Cardiac ventricle fibroblast (primary cell): ENCODE measurements around the gene KRT82. TPM values are rescaled to one million over a fixed set of nuclear protein-coding genes. Genes with fewer than 3 reads are reported as not detected.

ENCODE experiments used
- total RNA-seq: library from RNA; depleted of rRNA; stranded (reverse); fragments of >200 nt; gene quantifications from 2 replicates; pipeline ENCODE4 v1.2.3, GENCODE V29; 2015

KRT82 gene
- total RNA-seq: not detected in 2 replicates

DNA sequence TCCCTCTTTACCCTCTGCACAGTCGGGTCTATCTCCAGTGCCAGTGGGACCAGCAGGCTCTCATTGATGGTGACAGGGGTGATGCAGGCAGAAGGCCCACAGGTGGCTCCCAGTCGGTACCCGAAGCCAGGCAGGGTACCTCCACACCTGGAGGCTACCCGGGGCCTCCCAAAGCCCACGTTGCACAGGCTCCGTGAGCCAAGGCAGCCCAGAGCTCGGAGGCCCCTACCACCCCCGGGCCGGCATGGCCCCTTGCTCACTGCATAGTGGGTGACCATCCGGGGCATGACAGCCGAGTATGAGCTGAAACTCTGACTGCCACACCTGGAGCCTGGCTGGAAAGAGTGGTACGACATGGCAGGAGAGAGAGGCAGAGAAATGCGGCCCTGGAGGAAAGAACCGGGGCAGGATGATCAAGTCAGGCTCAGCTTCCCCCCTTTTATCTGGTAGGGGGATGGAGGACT, at the start of gene KRT82:
Gene KRT82, minus strand, starts transcription at position 414 of the 464 bp plus-strand sequence. Its CDS starts 58 bp downstream, at position 356.

GRCh38 chr12:52452101-52452500, 46.0 kb upstream of the KRT82 start, which contains the start of gene KRT6B:
KRT6B (minus strand) TSS chr12:52452146; CDS start chr12:52452078, 68 bp downstream.

DNA sequence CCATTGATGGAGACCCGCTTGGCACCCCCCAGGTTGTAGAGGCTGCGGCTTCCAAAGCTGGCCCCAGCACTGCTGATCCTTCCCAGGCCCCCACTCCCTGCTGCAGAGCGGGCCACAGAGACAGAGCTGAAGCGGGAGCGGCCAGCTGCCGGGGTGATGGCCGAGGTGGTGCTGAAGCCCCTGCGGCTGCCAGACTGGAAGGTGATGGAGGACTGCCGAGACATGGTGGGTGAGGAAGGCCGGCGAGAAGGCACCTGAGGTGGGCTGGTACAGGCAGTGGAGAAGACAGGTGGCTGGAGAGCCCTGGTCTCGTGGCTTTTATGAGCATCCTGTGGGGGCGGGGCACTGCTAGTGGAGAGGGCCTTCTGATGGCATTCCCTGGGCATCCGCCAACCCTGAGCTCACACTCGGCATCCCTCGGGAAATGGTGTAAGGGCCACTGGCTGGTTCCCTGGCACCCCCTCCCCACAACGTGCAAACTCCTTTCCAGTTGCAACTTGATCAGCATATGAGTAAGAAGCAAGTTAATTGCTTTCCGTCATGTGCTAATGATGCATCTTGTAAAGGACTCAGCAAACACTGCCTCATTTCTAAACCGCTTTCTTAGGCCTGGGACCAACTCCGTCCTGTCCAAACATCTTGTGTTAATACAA, 28.1 kb upstream of the KRT82 start, which contains the start of gene KRT75:
Gene KRT75, minus strand, starts transcription at position 291 of the 653 bp plus-strand sequence. Its CDS starts 67 bp downstream, at position 224.

GRCh38 chr12:52385226-52385702, 20.9 kb downstream of the KRT82 start, which contains the start of gene KRT84:
KRT84 (minus strand) TSS chr12:52385652; CDS start chr12:52385585, 67 bp downstream.

DNA sequence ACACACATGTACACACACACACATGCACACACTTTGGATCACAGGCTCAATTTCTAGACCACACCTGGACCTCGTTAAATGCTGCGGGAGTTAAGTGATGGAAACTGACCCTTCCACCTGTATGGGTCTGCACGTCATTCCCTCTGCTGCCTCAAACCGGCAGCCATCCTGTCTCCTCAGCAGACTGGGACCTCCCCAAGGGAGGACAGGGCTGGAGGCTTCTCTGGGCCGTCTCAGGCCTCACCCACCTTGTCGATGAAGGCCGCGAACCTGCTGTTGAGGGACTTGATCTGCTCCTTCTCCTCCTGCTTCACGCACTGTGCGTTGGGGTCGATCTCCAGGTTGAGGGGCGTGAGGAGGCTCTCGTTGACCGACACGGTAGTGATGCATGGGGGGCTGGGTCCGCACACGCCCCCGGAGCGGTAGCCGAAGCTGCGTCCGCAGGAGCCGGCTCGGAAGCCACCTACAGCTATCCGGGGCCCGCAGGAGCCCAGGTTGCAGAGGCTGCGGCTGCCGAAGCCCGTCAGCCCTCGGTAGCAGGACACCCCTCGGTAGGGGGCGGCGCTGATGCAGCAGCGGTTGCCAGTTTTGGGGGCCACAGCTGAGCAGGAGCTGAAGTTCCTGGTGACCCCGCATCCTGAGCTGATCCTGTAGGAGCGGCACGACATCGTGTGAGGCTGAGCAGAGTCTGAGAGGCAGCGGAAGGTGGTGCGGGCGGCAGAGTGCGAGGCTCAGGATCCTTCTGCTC, 39.2 kb downstream of the KRT82 start, which contains the start of gene KRT85:
Gene KRT85, minus strand, starts transcription at position 744 of the 748 bp plus-strand sequence. Its CDS starts 76 bp downstream, at position 668.

Other genes starting within 250 kb of the KRT82 start
- gene KRT80, start 214.3 kb downstream of the KRT82 start, total RNA-seq: 0.12 and 0.24 TPM in 2 replicates
- gene KRT7, start 173.1 kb downstream of the KRT82 start, total RNA-seq: 3.4 and 6.3 TPM in 2 replicates
- gene KRT86, start 131.7 kb downstream of the KRT82 start, total RNA-seq: not detected in 2 replicates
- not detected in 2 replicates for gene KRT81, start 114.8 kb downstream of the KRT82 start, total RNA-seq
- gene KRT83, start 84.9 kb downstream of the KRT82 start, total RNA-seq: not detected in 2 replicates
- not detected in 2 replicates for gene KRT85, start 38.9 kb downstream of the KRT82 start, total RNA-seq
- gene KRT84, start 20.7 kb downstream of the KRT82 start, total RNA-seq: not detected in 2 replicates
- not detected in 2 replicates for gene KRT75, start 28.0 kb upstream of the KRT82 start, total RNA-seq
- gene KRT6B, start 45.8 kb upstream of the KRT82 start, total RNA-seq: not detected in 2 replicates
- gene KRT6C, start 67.5 kb upstream of the KRT82 start, total RNA-seq: not detected in 2 replicates
- gene KRT6A, start 86.9 kb upstream of the KRT82 start, total RNA-seq: 0.37 and 14.0 TPM in 2 replicates
- gene KRT5, start 114.1 kb upstream of the KRT82 start, total RNA-seq: 0.78 and 1.4 TPM in 2 replicates
- gene KRT71, start 146.8 kb upstream of the KRT82 start, total RNA-seq: not detected in 2 replicates
- not detected in 2 replicates for gene KRT74, start 167.5 kb upstream of the KRT82 start, total RNA-seq
- not detected in 2 replicates for gene KRT72, start 195.1 kb upstream of the KRT82 start, total RNA-seq
- not detected in 2 replicates for gene KRT73, start 212.2 kb upstream of the KRT82 start, total RNA-seq
- gene KRT2, start 245.9 kb upstream of the KRT82 start, total RNA-seq: not detected in 2 replicates